CD14-positive monocyte (primary cell): Measurements from ENCODE around the gene ADK. TPM values are rescaled to one million over a fixed set of nuclear protein-coding genes. Genes with fewer than 3 reads are reported as not detected.
A peak's percentile ranks its signal among the peaks of the same experiment; 100 is the strongest.
"Not testable (repeated sequence)": the region's sequence is repeated elsewhere in the genome, so short reads cannot be mapped to it uniquely, and the experiment has no call there.

ENCODE experiments used
- DNase-seq, 3 donors: peaks; one replicate each; pipeline ENCODE4 v3.0.0-alpha.2; 2011 to 2022
- H2AFZ ChIP-seq: 2 replicates; pipeline ENCODE4 v1.6.0; 2012; ENCODE audit warnings: mild to moderate bottlenecking, low read depth, low read length, inconsistent platforms; ENCODE audit not compliant: insufficient read depth, poor library complexity, severe bottlenecking
- H3K27ac ChIP-seq, 2 donors: 1 replicate in 1 of 2; 2 replicates in 1 of 2; pipeline ENCODE4 v1.5.1; 2012 to 2013; ENCODE audit warnings: low read length in 2 of 2, control low read depth in 1 of 2, inconsistent platforms in 1 of 2, low read depth in 1 of 2, mild to moderate bottlenecking in 1 of 2
- H3K27me3 ChIP-seq, 2 donors: one replicate each; pipeline versions ENCODE4 v1.6.0 to v1.6.1; 2011 to 2013; ENCODE audit warnings: low read length in 2 of 2; ENCODE audit not compliant: control insufficient read depth in 2 of 2, insufficient read depth in 2 of 2
- H3K36me3 ChIP-seq, 2 donors: replicated peaks in 1 of 2; 1 replicate in 1 of 2; 2 replicates in 1 of 2; pipeline versions ENCODE4 v1.5.1 to v1.6.1; 2012 to 2013; ENCODE audit warnings: low read length in 2 of 2, control low read depth in 1 of 2, inconsistent platforms in 1 of 2, mild to moderate bottlenecking in 1 of 2; ENCODE audit not compliant: insufficient read depth in 2 of 2, control insufficient read depth in 1 of 2
- H3K4me1 ChIP-seq, 2 donors: 1 replicate in 1 of 2; 2 replicates in 1 of 2; pipeline versions ENCODE4 v1.5.1 to v1.6.1; 2012 to 2013; ENCODE audit warnings: low read length in 2 of 2, control low read depth in 1 of 2, inconsistent platforms in 1 of 2, mild to moderate bottlenecking in 1 of 2, moderate library complexity in 1 of 2; ENCODE audit not compliant: insufficient read depth in 2 of 2, control insufficient read depth in 1 of 2
- H3K4me2 ChIP-seq: replicated peaks from 2 replicates; pipeline ENCODE3; 2012; ENCODE audit warnings: low read length, moderate library complexity, mild to moderate bottlenecking; ENCODE audit not compliant: poor library complexity, severe bottlenecking; ENCODE audit errors: extremely low read depth
- H3K4me3 ChIP-seq, 3 experiments: fragments of 200-600 bp in 1 of 3; sonication (generic) in 1 of 3; replicated peaks in 1 of 3; 1 replicate in 2 of 3; 2 replicates in 1 of 3; pipeline ENCODE4 v1.5.1; 2011 to 2013; ENCODE audit warnings: low read length in 3 of 3, mild to moderate bottlenecking in 3 of 3, control low read depth in 2 of 3, low read depth in 2 of 3, inconsistent platforms in 1 of 3, moderate library complexity in 1 of 3
- H3K79me2 ChIP-seq: 2 replicates; pipeline ENCODE4 v1.6.0; 2012; ENCODE audit warnings: mild to moderate bottlenecking, control low read depth, inconsistent platforms, low read length, moderate library complexity; ENCODE audit not compliant: insufficient read depth
- H3K9ac ChIP-seq: 2 replicates; pipeline ENCODE4 v1.6.0; 2017; ENCODE audit warnings: low read length, mild to moderate bottlenecking; ENCODE audit not compliant: insufficient read depth, poor library complexity, severe bottlenecking
- H3K9me3 ChIP-seq, 2 donors: replicated peaks in 1 of 2; 1 replicate in 1 of 2; 2 replicates in 1 of 2; pipeline versions ENCODE4 v1.5.1 to v1.6.1; 2012 to 2013; ENCODE audit warnings: low read length in 2 of 2, control low read depth in 1 of 2; ENCODE audit not compliant: control insufficient read depth in 1 of 2, insufficient read depth in 1 of 2
- H4K20me1 ChIP-seq: 2 replicates; pipeline ENCODE4 v1.6.0; 2012; ENCODE audit warnings: mild to moderate bottlenecking, low read length, control low read depth, moderate library complexity; ENCODE audit not compliant: insufficient read depth
- H3K27ac Mint-ChIP-seq, 7 donors: one replicate each; pipeline ENCODE4 v1.8.0; 2020; ENCODE audit warnings: mild to moderate bottlenecking in 7 of 7, mixed read lengths in 7 of 7, moderate library complexity in 6 of 7, inconsistent platforms in 2 of 7
- H3K27me3 Mint-ChIP-seq, 3 donors: one replicate each; pipeline ENCODE4 v1.8.0; 2021 to 2022; ENCODE audit warnings: low read depth in 3 of 3, mild to moderate bottlenecking in 3 of 3, mixed read lengths in 3 of 3, moderate library complexity in 3 of 3, inconsistent platforms in 1 of 3
- H3K36me3 Mint-ChIP-seq, 2 donors: one replicate each; pipeline ENCODE4 v1.8.0; 2020; ENCODE audit warnings: mixed read lengths in 2 of 2, inconsistent platforms in 1 of 2, mild to moderate bottlenecking in 1 of 2
- H3K4me1 Mint-ChIP-seq: one replicate; pipeline ENCODE4 v1.8.0; 2020; ENCODE audit warnings: mild to moderate bottlenecking, mixed read lengths
- H3K4me3 Mint-ChIP-seq, 2 donors: one replicate each; pipeline ENCODE4 v1.8.0; 2020; ENCODE audit warnings: mild to moderate bottlenecking in 2 of 2, mixed read lengths in 2 of 2, moderate library complexity in 1 of 2
- H3K9me3 Mint-ChIP-seq, 7 donors: one replicate each; pipeline ENCODE4 v1.8.0; 2020 to 2022; ENCODE audit warnings: mixed read lengths in 7 of 7, mild to moderate bottlenecking in 6 of 7, moderate library complexity in 6 of 7, inconsistent platforms in 2 of 7
- CTCF ChIP-seq: fragments of 200-600 bp; IDR thresholded peaks from one replicate; pipeline ENCODE4 v1.8.0; 2022; ENCODE audit warnings: antibody characterized with exemption, mild to moderate bottlenecking
- WGBS: methylation state at CpG from one replicate; pipeline ENCODE4 v1.1.5; 2013; ENCODE audit warnings: missing lambda C conversion rate; ENCODE audit not compliant: insufficient coverage; 5-methylcytosine and 5-hydroxymethylcytosine counted together
- intact Hi-C, 2 donors: fragments of 100-400 bp; cut with micrococcal nuclease; formaldehyde crosslinking; loops; one replicate each; pipeline versions ENCODE4 v1.15.0 to v1.15.1; 2023
- polyA plus RNA-seq, 3 donors: library from polyadenylated mRNA; depleted of rRNA in 1 of 3; unstranded in 2 of 3; stranded (reverse) in 1 of 3; fragments of 300-500 nt in 2 of 3; fragments of >200 nt in 1 of 3; fragmentation: Illumina TruSeq in 2 of 3; gene quantifications; 1 replicate in 2 of 3; 2 replicates in 1 of 3; pipeline ENCODE4 v1.2.3, GENCODE V29; 2012 to 2021

The ADK gene
- polyA plus RNA-seq, 3 donors = 6.4 to 38.2 (median 35.7) TPM

- Mint-ChIP-seq H3K9me3 (peaks cover 1 to 13% (median 8%) of the 10 kb centered on the region in 7 donors), H3K4me3 (no peak overlapping the region), H3K27me3 (peaks cover 0 to 2% (median 1%) of the 10 kb centered on the region in 3 donors), H3K36me3 (peaks cover 6 to 18% of the 10 kb centered on the region in 2 donors), H3K4me1 (no peaks in the 10 kb centered on the region), H3K27ac (peak overlapping the region in 2 of 7 donors; percentile 5 to 7)
- no peaks in the 10 kb centered on the region for H3K9me3 ChIP-seq
- TF ChIP-seq CTCF = peak; percentile 46
- no peaks in the 10 kb centered on the region for H3K27me3 ChIP-seq
- peaks cover 4% of the 10 kb centered on the region for H4K20me1 ChIP-seq
- no peak overlapping the region for H3K27ac ChIP-seq
- peak; percentile 10 to 35 (median 24) for DNase-seq
- H2AFZ ChIP-seq = no peak overlapping the region
- no peak overlapping the region for H3K9ac ChIP-seq
- H3K4me3 ChIP-seq = no peak overlapping the region
- H3K79me2 ChIP-seq = peaks cover 14% of the 10 kb centered on the region
- no peak overlapping the region for H3K4me2 ChIP-seq
- peaks cover 0 to 3% of the 10 kb centered on the region in 2 donors for H3K36me3 ChIP-seq
- 57% methylated on average over 1 of the region's 3 CpGs for WGBS
- intact Hi-C loops = loop anchor here in 1 of 2 donors (5.0 kb wide), 1 partner anchor 36 kb away; no protein-coding TSS in a partner anchor
- H3K4me1 ChIP-seq = no peaks in the 10 kb centered on the region
Measured at GRCh38 chr10:74213571-74214162, 62.6 kb downstream of the ADK start.

GRCh38 chr10:74217110-74217509 is 66.1 kb downstream of the ADK start:
- H3K9ac ChIP-seq, H3K4me2 ChIP-seq, H3K4me1 ChIP-seq, DNase-seq, H3K36me3 ChIP-seq, H3K27me3 Mint-ChIP-seq, H3K4me1 Mint-ChIP-seq, H3K27me3 ChIP-seq, H3K9me3 ChIP-seq, H3K27ac Mint-ChIP-seq, intact Hi-C loops, H3K4me3 ChIP-seq, H2AFZ ChIP-seq, H3K27ac ChIP-seq, H4K20me1 ChIP-seq, H3K4me3 Mint-ChIP-seq: not testable (repeated sequence)
- H3K79me2 ChIP-seq = peaks cover 14% of the 10 kb centered on the region
- peaks cover 0 to 13% (median 8%) of the 10 kb centered on the region in 7 donors for H3K9me3 Mint-ChIP-seq
- WGBS = 100% methylated on average over 6 of the region's 13 CpGs
- peaks cover 2 to 18% of the 10 kb centered on the region in 2 donors for H3K36me3 Mint-ChIP-seq

- H3K36me3 ChIP-seq, H3K4me3 ChIP-seq, H3K27ac ChIP-seq, H3K27ac Mint-ChIP-seq, H3K4me2 ChIP-seq, H3K9me3 ChIP-seq, H3K9ac ChIP-seq, H4K20me1 ChIP-seq, H3K27me3 Mint-ChIP-seq, intact Hi-C loops, H3K4me3 Mint-ChIP-seq, DNase-seq, H3K4me1 ChIP-seq, H3K4me1 Mint-ChIP-seq, H2AFZ ChIP-seq, H3K79me2 ChIP-seq, H3K9me3 Mint-ChIP-seq, H3K27me3 ChIP-seq: not testable (repeated sequence)
- WGBS = no CpG with 5 or more reads among the region's 4 CpGs
- peaks cover 4 to 12% of the 10 kb centered on the region in 2 donors for H3K36me3 Mint-ChIP-seq
Measured at GRCh38 chr10:74222467-74222866, 71.4 kb downstream of the ADK start.
